ENCODE results near the gene SLC25A6. TPM values are rescaled to one million over a fixed set of nuclear protein-coding genes. Genes with fewer than 3 reads are reported as not detected.

The SLC25A6 gene
- total and polyA plus RNA-seq, 9 of the 15 experiments (the other 6 are each of a cell fraction or from before 2014, with no cell fraction given) = 24.6 to 330 (median 129) TPM

DNA sequence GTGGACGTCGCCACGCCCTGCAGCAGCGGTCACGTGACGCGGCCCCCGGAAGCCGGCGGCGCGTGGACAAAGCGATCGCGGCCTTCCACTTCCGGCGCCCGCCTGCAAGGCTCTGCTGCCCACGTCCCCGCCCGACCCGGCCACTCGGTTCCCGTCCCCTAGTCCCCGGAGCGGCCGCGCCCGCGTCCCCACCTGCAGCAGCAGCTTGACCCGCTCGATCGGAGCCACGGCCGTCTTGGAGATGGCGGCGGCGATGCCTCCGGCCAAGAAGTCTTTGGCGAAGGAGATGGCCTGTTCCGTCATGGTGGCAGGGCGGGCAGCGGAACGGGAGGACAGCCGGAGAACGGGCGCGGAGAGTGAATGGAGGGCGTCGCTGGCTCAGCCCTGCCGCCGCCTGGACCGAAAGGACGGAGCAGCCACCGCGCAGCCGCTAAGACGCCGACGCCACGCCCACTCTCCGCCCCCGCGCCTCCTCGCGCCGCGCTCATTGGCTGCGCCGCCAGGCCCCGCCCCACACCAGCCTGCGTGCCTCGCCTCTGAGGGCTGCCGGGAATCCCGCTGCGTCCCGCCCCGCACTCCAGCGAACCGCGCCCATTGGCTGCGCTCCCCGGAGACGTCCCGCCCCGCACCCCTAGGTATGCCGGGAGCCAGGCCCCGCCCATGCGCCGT is at the start of gene SLC25A6 (continued):
- TF ChIP-seq USF2 (CRISPR knock-in tag; IDR thresholded peaks at IDR 0.05) (peak; percentile 97), ZFX (CRISPR knock-in tag; IDR thresholded peaks at IDR 0.05) (peak; percentile 60; the same call in 1 of the 2 replicates), NBN (IDR thresholded peaks at IDR 0.05; ENCODE audit: low read depth) (no peak), ZNF277 (CRISPR knock-in tag; IDR thresholded peaks at IDR 0.05; ENCODE audit: borderline replicate concordance) (no peak), LCOR (CRISPR knock-in tag; IDR thresholded peaks at IDR 0.05) (peak; percentile 66; the same call in 1 of the 2 replicates), HMG20B (CRISPR knock-in tag; IDR thresholded peaks at IDR 0.05) (no peak), ZNF124 (CRISPR knock-in tag; IDR thresholded peaks at IDR 0.05) (0 out of 2 replicates have a peak, but pooled peaks have one; percentile 66), COPS2 (conservative IDR thresholded peaks at IDR 0.05) (no peak), ZNF764 (CRISPR knock-in tag; IDR thresholded peaks at IDR 0.05; ENCODE audit: low read depth) (0 out of 2 replicates have a peak, but pooled peaks have one; percentile 20), CBFB (CRISPR knock-in tag; IDR thresholded peaks at IDR 0.05) (0 out of 2 replicates have a peak, but pooled peaks have one; percentile 19), BCOR (IDR thresholded peaks at IDR 0.05) (no peak), U2AF1 (optimal IDR thresholded peaks at IDR 0.05; ENCODE audit: low read depth, low read length) (peak; percentile 73), SMARCA4 (IDR thresholded peaks at IDR 0.05) (no peak), MLX (CRISPR knock-in tag; conservative IDR thresholded peaks at IDR 0.05) (no peak), SP2 (IDR thresholded peaks at IDR 0.05; ENCODE audit: extremely low read depth, low read depth, low read length, poor library complexity, severe bottlenecking) (no peak), RBM25 (IDR thresholded peaks at IDR 0.05; ENCODE audit: low read depth, low read length, severe bottlenecking) (peak; percentile 92), KDM4B (IDR thresholded peaks at IDR 0.05; ENCODE audit: borderline replicate concordance in 2 of 2, low read depth in 1 of 2) (0 out of 4 replicates have a peak, but pooled peaks of 1 of the 2 experiments have one; percentile 32), MNT (conservative IDR thresholded peaks at IDR 0.05) (peak; percentile 89 to 95)
- TF ChIP-seq, protein P1, sequence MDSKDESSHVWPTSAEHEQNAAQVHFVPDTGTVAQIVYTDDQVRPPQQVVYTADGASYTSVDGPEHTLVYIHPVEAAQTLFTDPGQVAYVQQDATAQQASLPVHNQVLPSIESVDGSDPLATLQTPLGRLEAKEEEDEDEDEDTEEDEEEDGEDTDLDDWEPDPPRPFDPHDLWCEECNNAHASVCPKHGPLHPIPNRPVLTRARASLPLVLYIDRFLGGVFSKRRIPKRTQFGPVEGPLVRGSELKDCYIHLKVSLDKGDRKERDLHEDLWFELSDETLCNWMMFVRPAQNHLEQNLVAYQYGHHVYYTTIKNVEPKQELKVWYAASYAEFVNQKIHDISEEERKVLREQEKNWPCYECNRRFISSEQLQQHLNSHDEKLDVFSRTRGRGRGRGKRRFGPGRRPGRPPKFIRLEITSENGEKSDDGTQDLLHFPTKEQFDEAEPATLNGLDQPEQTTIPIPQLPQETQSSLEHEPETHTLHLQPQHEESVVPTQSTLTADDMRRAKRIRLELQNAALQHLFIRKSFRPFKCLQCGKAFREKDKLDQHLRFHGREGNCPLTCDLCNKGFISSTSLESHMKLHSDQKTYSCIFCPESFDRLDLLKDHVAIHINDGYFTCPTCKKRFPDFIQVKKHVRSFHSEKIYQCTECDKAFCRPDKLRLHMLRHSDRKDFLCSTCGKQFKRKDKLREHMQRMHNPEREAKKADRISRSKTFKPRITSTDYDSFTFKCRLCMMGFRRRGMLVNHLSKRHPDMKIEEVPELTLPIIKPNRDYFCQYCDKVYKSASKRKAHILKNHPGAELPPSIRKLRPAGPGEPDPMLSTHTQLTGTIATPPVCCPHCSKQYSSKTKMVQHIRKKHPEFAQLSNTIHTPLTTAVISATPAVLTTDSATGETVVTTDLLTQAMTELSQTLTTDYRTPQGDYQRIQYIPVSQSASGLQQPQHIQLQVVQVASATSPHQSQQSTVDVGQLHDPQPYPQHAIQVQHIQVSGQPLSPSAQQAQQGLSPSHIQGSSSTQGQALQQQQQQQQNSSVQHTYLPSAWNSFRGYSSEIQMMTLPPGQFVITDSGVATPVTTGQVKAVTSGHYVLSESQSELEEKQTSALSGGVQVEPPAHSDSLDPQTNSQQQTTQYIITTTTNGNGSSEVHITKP (IDR thresholded peaks at IDR 0.05; ENCODE audit: partially characterized antibody) = no peak

All from K562 (cell line).